Stomach (tissue), 9 donors: Measurements from ENCODE around the gene PLA2G15. TPM values are rescaled to one million over a fixed set of nuclear protein-coding genes. Genes with fewer than 3 reads are reported as not detected.

Source experiments
- DNase-seq, 2 donors: peaks; one replicate each; pipeline versions ENCODE4 v3.0.0 to v3.0.0-alpha.2; 2013 to 2019
- H3K27ac ChIP-seq, 5 donors: fragments of 200-600 bp in 4 of 5; sonication (generic) in 4 of 5; one replicate each; pipeline ENCODE4 v1.5.1; 2013 to 2019; ENCODE audit warnings: mild to moderate bottlenecking in 1 of 5, moderate library complexity in 1 of 5
- H3K27me3 ChIP-seq, 3 donors: fragments of 200-600 bp; sonication (generic); one replicate each; pipeline ENCODE4 v1.5.1; 2017 to 2019; ENCODE audit warnings: mixed run types in 1 of 3
- H3K36me3 ChIP-seq, 4 donors: fragments of 200-600 bp; sonication (generic); 1 replicate in 3 of 4; 2 replicates in 1 of 4; pipeline ENCODE4 v1.5.1; 2016 to 2019
- H3K4me1 ChIP-seq, 4 donors: fragments of 200-600 bp; sonication (generic); one replicate each; pipeline ENCODE4 v1.5.1; 2016 to 2019
- H3K4me3 ChIP-seq, 4 donors: fragments of 200-600 bp; sonication (generic) in 3 of 4; one replicate each; pipeline ENCODE4 v1.5.1; 2016 to 2019; ENCODE audit warnings: mild to moderate bottlenecking in 1 of 4
- H3K9me3 ChIP-seq, 4 donors: fragments of 200-600 bp; sonication (generic); one replicate each; pipeline ENCODE4 v1.5.1; 2016 to 2019
- CTCF ChIP-seq, 7 experiments: fragments of 450-650 bp in 4 of 7; fragments of 200-600 bp in 3 of 7; sonication (generic) in 3 of 7; IDR thresholded peaks; one replicate each; pipeline ENCODE4 v1.5.1; 2016 to 2019; ENCODE audit warnings: antibody characterized with exemption in 7 of 7, control low read depth in 2 of 7, mild to moderate bottlenecking in 1 of 7
- EP300 ChIP-seq: sonication (generic); formaldehyde crosslinking; IDR thresholded peaks from one replicate; pipeline ENCODE4 v1.6.1; 2017; ENCODE audit warnings: antibody characterized with exemption
- POLR2A ChIP-seq, 4 donors: fragments of 450-650 bp; IDR thresholded peaks; one replicate each; pipeline ENCODE4 v1.6.1; 2016; ENCODE audit warnings: antibody characterized with exemption in 4 of 4, control low read depth in 2 of 4, mild to moderate bottlenecking in 1 of 4, moderate library complexity in 1 of 4
- POLR2AphosphoS5 ChIP-seq, 3 donors: sonication (generic); formaldehyde crosslinking; IDR thresholded peaks; one replicate each; pipeline ENCODE4 v1.6.1; 2016; ENCODE audit warnings: antibody characterized with exemption in 3 of 3
- WGBS, 5 donors: extraction: QIAGEN DNeasy Blood & Tissue Kit in 3 of 5; methylation state at CpG; one replicate each; pipeline versions ENCODE4 v1.1.5 to v1.1.7; 2013 to 2018; 5-methylcytosine and 5-hydroxymethylcytosine counted together
- intact Hi-C: fragments of 100-400 bp; cut with DNase I; formaldehyde crosslinking; loops from one replicate; pipeline ENCODE4 v1.15.1; 2023; ENCODE audit warnings: low total_unique reads
- polyA plus RNA-seq, 3 donors: library from polyadenylated mRNA; stranded (reverse); fragments of 200-250 nt; gene quantifications; one replicate each; pipeline ENCODE4 v1.2.3, GENCODE V29; 2013
- total RNA-seq, 5 donors: library from RNA; depleted of rRNA; stranded (reverse); fragments of >200 nt; gene quantifications; one replicate each; pipeline versions ENCODE4 v1.1.0 to v1.2.3, GENCODE V29; 2014 to 2016
- donor health status: healthy with polysubstance abuse.
- donor health status: Bipolar disorder and iron deficiency.
- donor health status: healthy.

Gene PLA2G15
- total and polyA plus RNA-seq, 8 donors: 3.5 to 16.5 (median 7.0) TPM

- Histone ChIP-seq H3K27me3 (no peaks in the 10 kb centered on the region), H3K27ac (no peak overlapping the region), H3K36me3 (peaks cover 0 to 32% (median 21%) of the 10 kb centered on the region in 4 donors), H3K9me3 (no peaks in the 10 kb centered on the region), H3K4me1 (peaks cover 5 to 44% (median 23%) of the 10 kb centered on the region in 4 donors), H3K4me3 (no peak overlapping the region)
- TF ChIP-seq POLR2A (IDR thresholded peaks at IDR 0.05): no peak
- TF ChIP-seq POLR2AphosphoS5 (IDR thresholded peaks at IDR 0.05): no peak
- no peak for TF ChIP-seq CTCF (IDR thresholded peaks at IDR 0.05)
- no peak for TF ChIP-seq EP300
- 72 to 95% (median 91%) methylated on average over 4 of the region's 4 CpGs for WGBS, 5 donors
- DNase-seq: no peak
- intact Hi-C loops: no loop called here
These were observed 36.9 kb downstream of the PLA2G15 start for GRCh38 chr16:68282064-68282452.

DNA sequence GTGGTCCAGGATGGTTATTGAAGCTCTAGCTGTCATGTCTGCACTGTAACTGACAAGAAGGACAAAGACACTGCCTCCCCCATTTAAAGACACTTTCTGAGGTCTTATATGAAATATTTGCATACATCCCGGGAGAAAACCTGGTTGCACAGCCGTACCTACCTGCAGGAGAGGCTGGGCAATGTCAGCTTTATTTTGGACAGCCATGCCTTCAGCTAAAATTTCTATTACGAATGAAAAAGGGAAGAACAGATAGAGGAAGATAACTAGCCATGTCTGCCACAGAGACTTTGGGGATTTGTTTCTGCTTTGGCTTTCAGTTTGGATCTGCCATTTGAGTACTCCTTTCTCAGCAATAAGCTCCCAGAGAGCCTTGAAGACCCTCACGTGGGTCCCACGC lies 38.2 kb downstream of the PLA2G15 start:
- TF ChIP-seq POLR2A (IDR thresholded peaks at IDR 0.05): no peak
- no peak for TF ChIP-seq CTCF (IDR thresholded peaks at IDR 0.05)
- TF ChIP-seq POLR2AphosphoS5 (IDR thresholded peaks at IDR 0.05): no peak
- TF ChIP-seq EP300: no peak
- Histone ChIP-seq H3K4me3 (no peak overlapping the region), H3K4me1 (peaks cover 18 to 55% (median 30%) of the 10 kb centered on the region in 4 donors), H3K9me3 (no peaks in the 10 kb centered on the region), H3K36me3 (peaks cover 0 to 39% (median 30%) of the 10 kb centered on the region in 4 donors), H3K27ac (peak overlapping the region in 3 of 5 donors; percentile 2 to 63 (median 49)), H3K27me3 (no peaks in the 10 kb centered on the region)
- no peak for DNase-seq
- WGBS, 5 donors: 66 to 73% (median 67%) methylated on average over 5 of the region's 5 CpGs
- intact Hi-C loops: no loop called here

GRCh38 chr16:68283801-68284598 lies 38.8 kb downstream of the PLA2G15 start:
- peak overlapping the region in 3 of 5 donors; percentile 10 to 63 (median 49) for H3K27ac ChIP-seq
- no peaks in the 10 kb centered on the region for H3K27me3 ChIP-seq
- intact Hi-C loops: no loop called here
- TF ChIP-seq POLR2AphosphoS5 (IDR thresholded peaks at IDR 0.05) (peak in 1 of 3 donors; percentile 1), EP300 (no peak)
- H3K36me3 ChIP-seq: peaks cover 0 to 40% (median 30%) of the 10 kb centered on the region in 4 donors
- DNase-seq: no peak
- H3K9me3 ChIP-seq: no peaks in the 10 kb centered on the region
- WGBS, 5 donors: 57 to 76% (median 66%) methylated on average over 9 of the region's 9 CpGs
- H3K4me1 ChIP-seq: peaks cover 19 to 57% (median 30%) of the 10 kb centered on the region in 4 donors
- H3K4me3 ChIP-seq: no peak overlapping the region

GRCh38 chr16:68284847-68285246 lies 39.7 kb downstream of the PLA2G15 start:
- no peak for DNase-seq
- 44 to 68% (median 53%) methylated on average over 5 of the region's 5 CpGs for WGBS, 5 donors
- Histone ChIP-seq H3K4me1 (peaks cover 19 to 57% (median 30%) of the 10 kb centered on the region in 4 donors), H3K9me3 (no peaks in the 10 kb centered on the region), H3K27me3 (no peaks in the 10 kb centered on the region), H3K27ac (peak overlapping the region in 3 of 5 donors; percentile 24 to 63 (median 55)), H3K36me3 (peaks cover 0 to 46% (median 30%) of the 10 kb centered on the region in 4 donors), H3K4me3 (no peak overlapping the region)
- TF ChIP-seq POLR2AphosphoS5 (IDR thresholded peaks at IDR 0.05) (no peak), EP300 (no peak), CTCF (IDR thresholded peaks at IDR 0.05) (no peak), POLR2A (IDR thresholded peaks at IDR 0.05) (no peak)
- intact Hi-C loops: no loop called here
